ENCODE measurements around the gene PCSK7.

PCSK7 gene

GRCh38 chr11:117251506-117251905, 19.6 kb upstream of the PCSK7 start:
- H3K4me3 ChIP-seq (ENCODE audit: low read depth, low read length), result no peak overlapping the region
- TF ChIP-seq CTCF (IDR thresholded peaks at IDR 0.05; ENCODE audit: borderline replicate concordance, insufficient read depth, low read depth, low read length), result no peak

GRCh38 chr11:117249571-117249970, 17.7 kb upstream of the PCSK7 start:
- no peak overlapping the region for H3K4me3 ChIP-seq (ENCODE audit: low read depth, low read length)
- no peak for TF ChIP-seq CTCF (IDR thresholded peaks at IDR 0.05; ENCODE audit: borderline replicate concordance, insufficient read depth, low read depth, low read length)

GRCh38 chr11:117248341-117248740, 16.5 kb upstream of the PCSK7 start:
- no peak overlapping the region for H3K4me3 ChIP-seq (ENCODE audit: low read depth, low read length)
- TF ChIP-seq CTCF (IDR thresholded peaks at IDR 0.05; ENCODE audit: borderline replicate concordance, insufficient read depth, low read depth, low read length), result no peak

GRCh38 chr11:117239295-117239694, 7.4 kb upstream of the PCSK7 start:
- no peak overlapping the region for H3K4me3 ChIP-seq (ENCODE audit: low read depth, low read length)
- TF ChIP-seq CTCF (IDR thresholded peaks at IDR 0.05; ENCODE audit: borderline replicate concordance, insufficient read depth, low read depth, low read length), result no peak

GRCh38 chr11:117238221-117238620, 6.3 kb upstream of the PCSK7 start:
- TF ChIP-seq CTCF (IDR thresholded peaks at IDR 0.05; ENCODE audit: borderline replicate concordance, insufficient read depth, low read depth, low read length), result no peak
- H3K4me3 ChIP-seq (ENCODE audit: low read depth, low read length), result no peak overlapping the region

GRCh38 chr11:117232911-117233409, 1.1 kb upstream of the PCSK7 start:
- H3K4me3 ChIP-seq (ENCODE audit: low read depth, low read length), result peak overlapping the region; percentile 86
- TF ChIP-seq CTCF (IDR thresholded peaks at IDR 0.05; ENCODE audit: borderline replicate concordance, insufficient read depth, low read depth, low read length), result no peak

- TF ChIP-seq CTCF (IDR thresholded peaks at IDR 0.05; ENCODE audit: borderline replicate concordance, insufficient read depth, low read depth, low read length), result peak; percentile 92
- H3K4me3 ChIP-seq (ENCODE audit: low read depth, low read length), result peak within 1 kb of the TSS; percentile 86
Observed at GRCh38 chr11:117232092-117232878, 412 bp upstream of the PCSK7 start, which contains the start of gene RNF214. RNF214 (plus strand) TSS chr11:117232671; CDS start chr11:117234273, 1,602 bp downstream.

Data from GM12875 (cell line).